Amniotic stem cell (primary cell): ENCODE results near the gene ANGEL2.
"Not testable (repeated sequence)": the region's sequence is repeated elsewhere in the genome, so short reads cannot be mapped to it uniquely, and the experiment has no call there.

ENCODE experiments used
- DNase-seq: peaks from one replicate; lab custom pipeline; 2025; lab: John Stamatoyannopoulos, UW

The ANGEL2 gene

GRCh38 chr1:212975111-212975918 lies 40.4 kb downstream of the ANGEL2 start:
- no peak for DNase-seq

GRCh38 chr1:212974711-212975110 lies 41.0 kb downstream of the ANGEL2 start:
- no peak for DNase-seq

GRCh38 chr1:212973899-212974298 lies 41.8 kb downstream of the ANGEL2 start:
- no peak for DNase-seq

DNA sequence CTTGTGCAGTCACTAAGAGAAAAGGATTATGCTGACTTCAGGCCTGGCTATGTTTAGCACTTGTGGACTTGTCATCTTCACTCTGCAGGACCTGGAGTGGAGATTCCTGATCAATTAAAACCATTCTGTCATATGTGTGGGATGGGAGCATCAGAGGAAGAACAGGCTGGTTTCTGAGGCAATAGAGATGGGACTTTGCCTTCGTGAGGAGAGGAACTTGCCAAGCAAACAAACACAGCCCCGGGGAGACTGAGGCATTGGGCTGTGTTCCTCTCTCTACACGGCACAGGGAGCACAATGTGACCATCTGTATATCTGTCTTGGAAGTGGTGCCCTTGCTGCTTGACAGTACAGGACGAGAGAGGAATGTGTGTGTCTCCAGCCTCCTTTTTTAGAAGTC lies 42.2 kb downstream of the ANGEL2 start:
- no peak for DNase-seq

GRCh38 chr1:212971312-212971711 lies 44.4 kb downstream of the ANGEL2 start:
- no peak for DNase-seq

GRCh38 chr1:212970085-212970484 lies 45.6 kb downstream of the ANGEL2 start:
- no peak for DNase-seq

GRCh38 chr1:212968368-212968863 lies 47.3 kb downstream of the ANGEL2 start:
- DNase-seq = no peak

- peak; percentile 27 for DNase-seq
These were observed 47.9 kb downstream of the ANGEL2 start for GRCh38 chr1:212967801-212968200.

DNA sequence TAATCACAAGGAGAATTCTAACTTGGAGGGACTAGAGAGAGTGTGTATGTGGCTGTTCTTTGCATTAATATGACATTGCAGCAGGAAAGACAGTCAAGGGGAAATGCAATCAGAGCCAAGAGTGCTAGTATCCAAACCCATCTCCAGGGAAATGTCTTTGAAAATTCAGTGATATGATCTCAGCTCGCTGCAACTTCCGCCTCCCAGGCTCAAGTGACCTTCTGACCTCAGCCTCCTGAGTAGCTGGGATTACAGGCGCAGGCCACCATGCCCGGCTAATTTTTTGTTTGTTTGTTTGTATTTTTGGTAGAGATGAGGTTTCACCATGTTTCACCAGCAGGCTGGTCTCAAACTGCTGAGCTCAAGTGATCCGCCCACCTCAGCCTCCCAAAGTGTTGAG lies 49.1 kb downstream of the ANGEL2 start:
- no peak for DNase-seq

DNA sequence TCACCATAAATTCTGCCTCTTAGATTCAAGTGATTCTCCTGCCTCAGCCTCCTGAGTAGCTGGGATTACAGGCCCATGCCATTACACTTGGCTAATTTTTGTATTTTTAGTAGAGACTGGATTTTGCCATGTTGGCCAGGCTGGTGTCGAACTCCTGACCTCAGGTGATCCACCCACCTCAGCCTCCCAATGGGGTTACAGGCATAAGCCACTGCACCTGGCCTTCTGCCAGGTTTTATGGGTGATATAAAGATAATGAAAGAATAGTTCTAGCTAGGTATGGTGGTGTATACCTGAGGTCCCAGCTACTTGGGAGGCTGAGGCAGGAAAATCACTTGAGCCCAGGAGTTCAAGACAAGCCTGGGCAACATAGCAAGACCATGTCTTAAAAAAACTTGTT lies 50.7 kb downstream of the ANGEL2 start:
- DNase-seq = not testable (repeated sequence)

- no peak for DNase-seq
These were observed 51.6 kb downstream of the ANGEL2 start for GRCh38 chr1:212964102-212964501.

DNA sequence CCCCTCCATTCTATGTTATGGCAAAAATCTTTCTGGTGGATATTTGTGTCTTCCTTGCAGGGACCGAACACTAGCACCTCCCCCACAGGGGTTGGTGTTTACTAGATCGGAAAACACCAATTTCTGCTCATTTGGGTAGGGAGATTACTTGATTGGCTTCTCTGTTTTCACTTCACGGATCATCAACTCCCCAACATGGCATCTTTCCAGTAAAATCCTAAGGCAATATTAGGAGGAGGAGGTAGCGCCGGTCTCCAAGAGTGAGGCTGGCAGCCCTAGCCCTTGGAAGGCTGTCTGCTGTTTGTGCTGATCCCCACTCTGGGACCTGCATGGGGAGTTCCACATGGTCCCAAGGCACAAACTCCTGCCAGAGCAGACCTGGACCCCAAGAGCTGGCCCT lies 53.2 kb downstream of the ANGEL2 start:
- DNase-seq = no peak

- DNase-seq = no peak
These were observed 54.7 kb downstream of the ANGEL2 start for GRCh38 chr1:212960932-212961331.

GRCh38 chr1:212959266-212960220 lies 56.1 kb downstream of the ANGEL2 start:
- no peak for DNase-seq

DNA sequence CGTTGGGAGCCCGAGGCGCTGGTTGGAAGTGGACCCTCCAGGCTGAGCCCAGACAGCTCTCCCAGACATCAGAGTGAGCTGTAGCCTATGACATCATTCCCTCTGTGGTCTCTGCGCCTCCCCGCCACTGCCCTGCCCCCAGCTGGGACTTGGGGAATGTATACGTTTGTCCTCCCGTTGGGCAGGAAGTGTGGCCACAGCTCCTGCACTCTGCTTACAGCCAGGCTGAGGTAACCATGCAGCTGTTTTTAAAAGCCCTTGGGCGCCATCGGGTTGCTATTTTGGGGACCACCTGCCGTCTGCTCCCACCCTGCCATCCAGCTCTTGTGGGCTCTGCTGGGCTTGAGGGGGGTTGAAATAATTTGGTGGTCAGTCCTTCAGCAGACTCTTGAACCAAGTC lies 57.5 kb downstream of the ANGEL2 start:
- DNase-seq = no peak

- DNase-seq = no peak
These were observed 58.1 kb downstream of the ANGEL2 start for GRCh38 chr1:212957546-212957945.

- no peak for DNase-seq
These were observed 59.6 kb downstream of the ANGEL2 start for GRCh38 chr1:212955961-212956620.

- no peak for DNase-seq
These were observed 60.6 kb downstream of the ANGEL2 start for GRCh38 chr1:212955098-212955497.

DNA sequence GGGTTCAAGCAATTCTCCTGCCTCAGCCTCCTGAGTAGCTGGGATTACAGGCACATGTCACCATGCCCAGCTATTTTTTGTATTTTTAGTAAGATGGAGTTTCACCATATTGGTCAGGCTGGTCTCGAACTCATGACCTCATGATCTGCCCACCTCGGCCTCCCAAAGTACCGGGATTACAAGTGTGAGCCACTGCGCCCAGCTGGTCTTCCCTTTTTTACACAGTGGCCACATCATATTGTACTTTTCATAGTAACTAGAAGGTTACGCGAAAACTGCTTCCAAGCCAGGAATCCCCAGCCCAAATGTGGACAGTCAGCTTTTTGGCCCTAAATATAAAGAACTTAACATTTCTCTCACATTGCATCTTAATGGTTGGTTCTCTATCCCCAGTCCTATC lies 61.2 kb downstream of the ANGEL2 start:
- no peak for DNase-seq

DNA sequence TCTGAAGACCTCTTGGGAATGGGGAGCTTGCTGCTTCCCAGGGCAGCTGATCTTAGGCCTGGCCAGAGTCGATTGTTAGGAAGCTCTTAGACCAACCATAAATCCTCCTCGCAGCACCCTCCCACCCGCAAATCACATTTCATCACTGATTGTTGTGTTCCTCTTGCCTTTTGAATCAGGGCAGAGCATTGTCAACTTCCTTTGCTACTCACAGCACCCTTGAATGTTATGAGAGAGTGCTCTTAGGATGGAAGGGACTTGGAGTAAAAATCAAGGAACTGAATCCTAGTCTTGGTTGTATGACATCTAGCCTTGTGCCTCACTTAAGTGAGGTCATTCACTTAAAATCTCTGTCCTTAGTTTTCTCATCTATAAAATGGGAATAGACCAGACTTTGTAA lies 62.3 kb downstream of the ANGEL2 start:
- no peak for DNase-seq

GRCh38 chr1:212952641-212952976 lies 63.1 kb downstream of the ANGEL2 start:
- no peak for DNase-seq

DNA sequence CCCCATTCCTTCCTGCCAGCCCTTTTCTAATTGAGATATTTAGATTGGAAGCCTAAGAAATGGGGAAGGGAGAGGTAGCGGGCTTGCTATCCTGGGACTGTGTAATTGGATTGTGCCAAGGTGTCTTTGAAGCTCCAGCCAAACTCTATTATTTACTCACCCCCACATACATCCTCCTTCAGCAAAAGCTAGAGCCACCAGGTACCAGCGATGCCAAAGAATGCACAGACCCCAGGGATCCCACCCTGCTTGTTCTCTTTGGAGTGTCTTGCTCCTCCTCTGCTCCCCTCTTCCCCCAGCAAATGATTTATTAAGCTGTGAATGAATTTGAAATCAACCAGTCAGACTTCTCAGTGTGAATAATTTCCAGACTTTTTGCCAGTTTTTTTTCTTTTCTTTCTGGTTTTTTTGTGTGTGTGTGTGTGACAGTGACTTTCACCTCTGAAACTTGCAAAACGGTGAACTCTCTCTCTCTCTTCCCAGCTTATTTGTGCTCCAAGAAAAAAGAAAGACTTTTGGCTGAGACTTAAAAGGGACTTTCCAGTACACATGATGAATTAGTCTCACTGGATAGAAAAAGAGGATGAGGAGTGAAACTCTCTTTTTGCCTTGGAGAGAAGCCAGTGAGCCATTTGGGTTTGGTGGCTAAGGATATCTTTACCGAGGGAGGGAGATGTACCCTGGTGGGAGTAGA lies 63.6 kb downstream of the ANGEL2 start:
- DNase-seq = no peak
